CD4-positive, alpha-beta T cell treated with Interleukin-1 beta for 1 hour (primary cell): ENCODE results near the gene TLR9.

ENCODE experiments used
- DNase-seq, 2 donors: peaks; one replicate each; pipeline ENCODE4 v3.0.0-alpha.2; 2020 to 2022

Gene TLR9

DNA sequence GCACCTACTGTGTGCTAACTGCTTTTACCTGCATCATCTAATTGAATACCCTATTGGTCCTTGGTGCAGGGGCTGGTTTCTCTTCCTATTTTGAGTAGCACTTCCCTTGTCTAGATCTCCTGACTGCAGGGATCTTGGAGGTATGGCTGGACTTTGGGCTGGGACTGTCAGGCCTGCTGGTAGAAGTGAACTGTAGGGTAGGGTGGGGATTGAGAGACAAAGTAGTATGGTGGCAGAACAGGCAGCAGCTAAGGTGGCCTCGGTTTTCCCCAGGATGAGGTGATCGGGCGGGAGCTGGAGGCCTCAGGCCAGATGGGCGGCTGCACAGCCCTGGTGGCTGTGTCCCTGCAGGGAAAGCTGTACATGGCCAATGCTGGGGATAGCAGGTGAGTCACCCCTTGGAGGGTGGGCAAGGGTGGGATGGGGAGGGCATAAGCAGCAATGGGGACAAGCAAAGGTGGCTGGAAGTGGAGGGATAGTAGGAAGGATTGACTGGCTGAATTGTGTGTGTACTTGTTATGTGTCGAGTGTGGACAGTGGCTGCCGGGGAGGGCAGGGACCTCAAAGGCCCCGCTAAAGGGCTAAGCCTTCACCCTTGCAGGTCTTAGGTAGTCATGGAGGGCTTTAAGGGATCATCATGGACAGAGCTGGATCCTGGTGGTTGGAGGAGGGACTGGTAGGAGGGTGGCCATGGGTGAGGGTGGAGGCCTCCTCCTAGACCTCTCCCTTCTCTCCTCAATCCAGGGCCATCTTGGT, 22.1 kb upstream of the TLR9 start:
- DNase-seq, result no peak

DNA sequence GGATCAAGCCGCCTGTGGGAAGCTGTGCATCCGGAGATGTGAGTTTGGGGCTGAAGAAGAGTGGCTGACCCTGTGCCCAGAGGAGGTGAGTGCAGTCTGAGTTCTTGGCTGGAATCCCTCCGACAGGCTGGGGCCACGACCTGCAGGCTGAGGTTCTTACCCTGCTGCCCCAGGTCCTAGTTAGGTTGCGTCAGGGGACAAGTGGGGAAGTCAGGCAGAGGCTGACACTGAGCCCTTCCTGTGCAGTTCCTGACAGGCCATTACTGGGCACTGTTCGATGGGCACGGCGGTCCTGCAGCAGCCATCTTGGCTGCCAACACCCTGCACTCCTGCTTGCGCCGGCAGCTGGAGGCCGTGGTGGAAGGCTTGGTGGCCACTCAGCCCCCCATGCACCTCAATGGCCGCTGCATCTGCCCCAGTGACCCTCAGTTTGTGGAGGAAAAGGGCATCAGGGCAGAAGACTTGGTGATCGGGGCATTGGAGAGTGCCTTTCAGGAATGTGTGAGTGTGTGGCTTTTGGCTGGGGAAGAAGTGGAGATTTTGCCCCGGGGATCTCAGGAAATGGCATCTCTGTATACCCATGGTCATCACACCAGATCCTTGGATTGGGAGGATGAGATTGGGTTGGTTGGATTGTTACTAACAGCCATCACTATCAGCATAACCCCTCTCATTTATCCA, 21.4 kb upstream of the TLR9 start:
- peak in 1 of 2 donors; percentile 45 for DNase-seq

DNA sequence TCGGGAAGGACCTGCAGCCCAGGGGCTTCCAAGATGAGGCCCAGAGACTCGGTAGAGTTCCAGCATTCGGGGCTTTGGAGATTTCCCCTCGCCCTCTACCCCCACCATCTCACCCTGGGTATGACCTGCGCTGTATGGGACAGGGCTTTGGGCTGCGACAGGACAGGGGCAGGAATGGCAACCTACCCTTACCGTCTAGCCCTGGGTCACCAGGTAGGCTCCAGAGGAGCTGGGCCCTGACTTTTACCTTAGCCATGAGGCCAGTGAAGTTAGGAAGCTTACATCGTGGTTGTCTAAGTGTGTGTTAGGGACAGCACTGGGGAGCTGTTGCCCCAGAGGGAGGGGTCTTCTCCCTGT, 20.8 kb upstream of the TLR9 start:
- no peak for DNase-seq

DNA sequence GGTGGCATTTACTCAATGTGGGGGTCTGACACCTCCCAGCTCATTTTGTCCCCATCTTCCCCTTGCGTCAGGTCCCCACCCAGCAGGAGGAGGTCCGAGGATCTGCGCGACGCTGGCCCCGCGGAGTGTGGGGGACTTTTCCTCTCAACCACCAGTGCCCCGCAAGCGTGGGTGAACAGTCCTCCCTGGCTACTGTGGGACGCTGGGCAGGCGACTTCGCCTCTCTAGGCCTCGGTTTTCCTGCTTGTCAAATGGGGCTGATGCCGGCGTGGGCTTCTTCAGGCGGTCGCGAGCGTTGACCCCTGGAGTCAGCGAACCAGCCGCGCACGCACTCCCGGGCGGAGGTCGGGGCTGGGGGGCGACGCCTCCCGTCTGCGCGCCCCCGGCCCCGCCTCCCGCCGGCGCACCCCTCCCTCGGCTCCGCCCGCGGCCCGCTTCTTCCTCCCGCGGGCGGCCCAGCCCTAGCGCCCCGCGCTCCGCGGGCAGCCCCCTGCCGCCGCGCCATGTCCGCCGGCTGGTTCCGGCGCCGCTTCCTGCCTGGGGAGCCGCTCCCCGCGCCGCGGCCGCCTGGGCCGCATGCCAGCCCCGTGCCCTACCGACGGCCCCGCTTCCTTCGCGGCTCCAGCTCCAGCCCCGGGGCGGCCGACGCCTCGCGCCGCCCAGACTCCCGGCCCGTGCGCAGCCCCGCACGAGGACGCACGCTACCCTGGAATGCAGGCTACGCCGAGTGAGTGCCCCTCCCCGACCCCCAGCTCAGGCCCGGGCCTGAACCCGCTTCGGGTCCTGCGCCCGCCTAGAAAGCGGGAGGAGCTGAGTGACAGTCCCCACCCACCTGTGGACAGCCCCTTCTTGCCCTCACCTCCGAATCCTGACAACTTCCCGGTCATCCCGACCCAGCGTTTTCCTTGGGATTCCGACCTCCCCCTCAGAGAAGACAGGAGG, 20.1 kb upstream of the TLR9 start, which contains the start of gene PPM1M:
TSS of gene PPM1M (plus strand) at position 438 of the 942 bp plus-strand sequence. CDS start at position 504, 66 bp downstream.
- peak; percentile 72 to 79 for DNase-seq

DNA sequence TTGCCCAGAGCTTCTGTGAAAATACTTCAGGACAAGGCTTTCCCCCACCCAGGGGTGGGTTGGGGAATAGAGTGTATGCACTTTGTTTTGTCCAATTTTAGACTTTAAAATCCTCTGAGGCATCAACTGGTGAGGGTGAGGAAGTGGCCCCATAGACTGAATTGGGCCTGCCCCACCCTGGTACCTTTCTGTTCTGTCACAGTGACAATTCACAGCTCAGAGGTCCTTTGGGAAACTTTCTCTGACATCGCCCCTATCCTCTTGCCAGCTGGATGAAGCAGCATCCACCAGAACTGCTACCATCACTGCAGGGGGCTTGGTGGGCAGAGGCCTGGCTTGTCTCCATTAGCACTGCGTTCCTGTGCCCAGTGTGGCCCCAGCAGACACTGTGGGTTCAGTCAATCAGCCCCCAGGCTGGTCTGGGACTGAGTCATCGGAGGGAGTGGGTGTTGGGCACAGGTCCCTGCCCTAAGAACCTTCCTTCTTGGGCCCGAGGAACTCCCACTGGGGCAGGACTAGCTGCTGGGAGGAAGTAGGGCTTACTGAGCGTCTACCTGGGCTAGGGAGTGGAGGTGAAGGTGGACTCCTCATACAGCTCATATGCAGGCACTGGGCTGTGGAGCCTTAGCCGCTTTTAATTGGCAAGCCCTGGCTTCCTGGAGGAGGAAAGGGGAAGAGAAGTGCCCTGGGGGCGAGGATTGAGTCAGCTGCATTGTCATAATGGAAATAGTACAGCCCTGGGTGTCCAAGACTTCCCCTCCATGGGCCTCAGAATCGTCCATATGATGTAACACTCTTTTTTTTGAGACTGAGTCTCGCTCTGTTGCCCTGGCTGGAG, 18.6 kb upstream of the TLR9 start:
- peak in 1 of 2 donors; percentile 70 for DNase-seq

DNA sequence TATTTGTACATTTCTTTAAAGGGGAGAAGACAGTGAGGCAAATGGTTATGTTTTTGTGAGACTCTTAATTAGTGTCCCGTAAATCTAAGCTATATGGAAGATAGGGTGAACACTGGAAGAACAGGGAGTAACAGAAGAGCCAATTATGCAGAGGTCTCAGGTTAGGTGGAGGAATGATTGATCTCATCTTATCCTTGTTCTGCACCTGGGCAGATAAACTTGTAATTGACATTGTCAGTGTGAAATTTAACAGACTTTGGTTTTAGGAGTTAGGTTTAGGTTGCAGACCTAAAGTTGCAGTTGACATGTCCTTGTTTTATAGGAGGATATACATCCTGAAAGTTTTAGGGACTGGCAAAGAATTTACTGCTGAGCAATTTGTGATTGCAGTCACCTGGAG, 16.6 kb upstream of the TLR9 start:
- no peak for DNase-seq

DNA sequence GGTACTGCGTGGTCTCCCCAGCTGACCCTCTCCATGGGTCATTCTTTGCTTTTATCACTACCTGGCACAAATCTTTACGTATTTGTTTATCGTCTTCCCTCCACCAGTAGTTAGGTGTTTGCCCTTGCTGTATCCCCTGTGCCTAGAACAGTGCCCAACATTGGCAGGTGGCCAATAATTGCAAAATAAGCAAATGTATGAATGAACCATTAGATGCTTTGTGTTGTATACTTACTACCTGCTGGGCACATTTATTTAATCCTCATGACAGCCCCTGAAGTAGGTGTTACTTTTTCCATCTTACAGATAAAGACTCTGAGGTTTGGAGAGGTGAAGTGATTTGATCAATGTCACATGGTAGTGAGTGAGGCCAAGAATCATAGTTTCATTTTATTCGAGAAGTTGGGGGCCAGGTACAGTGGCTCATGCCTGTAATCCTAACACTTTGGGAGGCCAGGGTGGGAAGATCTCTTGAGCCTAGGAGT, 15.5 kb upstream of the TLR9 start:
- DNase-seq, result no peak

DNA sequence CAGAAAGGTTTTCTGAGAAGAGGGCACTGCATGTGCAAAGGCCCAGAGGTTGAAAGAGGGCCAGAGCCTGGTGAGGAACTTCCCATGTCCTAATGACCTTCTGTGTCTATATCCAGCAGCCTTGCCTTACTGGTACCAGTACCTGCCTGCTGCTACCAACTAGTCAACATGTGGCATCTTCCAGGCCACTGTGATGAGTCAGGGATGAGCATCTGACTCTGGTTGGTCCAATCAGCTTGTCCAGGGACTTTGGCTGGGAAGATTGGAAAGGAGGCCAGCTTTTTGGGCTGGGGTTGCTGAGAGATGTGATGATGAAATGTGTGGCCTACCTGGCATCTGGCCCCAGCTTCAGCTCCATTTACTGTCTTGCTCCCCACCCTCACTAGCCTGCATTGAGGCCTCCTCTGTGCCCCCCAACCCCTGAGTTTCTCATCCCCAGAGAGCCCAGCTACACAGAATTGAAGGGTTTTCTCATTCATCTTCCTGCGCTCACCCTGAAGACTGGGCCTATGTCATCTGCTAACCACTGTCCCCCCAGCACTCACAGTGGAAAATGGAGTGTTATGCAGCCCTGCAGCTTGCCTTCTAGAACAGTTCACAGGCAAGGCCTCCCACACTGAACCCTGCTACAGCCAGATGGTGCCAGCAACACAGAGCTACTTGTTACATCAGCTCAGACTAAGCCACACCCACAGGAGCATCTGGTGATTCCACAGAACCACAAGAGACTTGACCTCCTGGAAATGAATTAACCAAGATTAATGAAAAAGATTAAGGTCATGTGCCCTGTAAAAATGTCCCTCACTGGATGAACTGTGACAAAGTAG, 14.8 kb upstream of the TLR9 start:
- DNase-seq, result peak; percentile 58 to 63

DNA sequence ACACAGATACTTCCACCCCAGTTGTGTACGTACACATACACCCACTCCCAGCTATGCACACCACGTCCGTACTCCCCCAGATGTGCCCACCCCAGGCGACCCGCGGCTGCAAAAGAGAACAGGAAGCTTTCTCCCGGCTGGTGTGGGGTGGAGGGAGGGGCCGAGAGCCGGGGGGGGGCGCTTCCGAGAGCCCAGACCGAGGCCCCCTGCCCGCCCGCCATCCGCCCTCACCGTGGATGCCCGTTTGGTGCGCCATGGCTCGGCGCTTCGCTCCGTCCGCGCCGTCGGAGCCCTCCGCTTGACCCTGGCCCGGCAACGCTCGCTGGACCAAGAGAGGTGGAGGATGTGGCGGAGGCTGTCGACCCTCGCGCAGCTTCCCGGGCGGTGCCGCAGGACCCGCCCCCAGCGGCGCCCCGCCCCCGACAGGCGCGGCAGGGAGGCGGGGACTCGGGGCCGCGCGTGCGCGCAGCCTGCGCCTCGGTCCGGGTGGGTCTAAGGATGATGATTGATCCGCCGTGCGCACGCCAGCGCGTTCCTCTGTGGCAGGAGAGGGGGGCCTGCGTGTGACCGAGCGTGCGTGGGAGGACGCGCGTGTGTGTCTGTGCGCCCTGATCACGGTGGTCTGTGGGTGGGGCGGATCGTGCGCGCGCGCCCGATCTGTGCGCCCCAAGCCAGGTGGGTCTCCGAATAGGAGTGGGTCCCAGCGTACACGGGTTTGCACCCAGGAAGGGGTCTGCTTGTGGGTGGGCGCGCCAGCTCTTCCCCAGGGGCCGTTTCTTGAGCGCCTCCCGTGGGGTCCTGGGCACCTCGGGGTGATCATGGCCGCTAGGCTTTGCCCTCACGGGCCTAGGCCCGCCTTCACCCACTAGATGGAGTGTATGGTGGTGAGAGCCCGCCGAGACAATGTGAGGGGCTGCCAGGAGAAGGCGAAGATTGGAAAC, 13.6 kb upstream of the TLR9 start, which contains the start of gene TWF2:
TSS of gene TWF2 (minus strand) at position 398 of the 941 bp plus-strand sequence. CDS start at position 256, 142 bp downstream.
- peak; percentile 87 for DNase-seq

DNA sequence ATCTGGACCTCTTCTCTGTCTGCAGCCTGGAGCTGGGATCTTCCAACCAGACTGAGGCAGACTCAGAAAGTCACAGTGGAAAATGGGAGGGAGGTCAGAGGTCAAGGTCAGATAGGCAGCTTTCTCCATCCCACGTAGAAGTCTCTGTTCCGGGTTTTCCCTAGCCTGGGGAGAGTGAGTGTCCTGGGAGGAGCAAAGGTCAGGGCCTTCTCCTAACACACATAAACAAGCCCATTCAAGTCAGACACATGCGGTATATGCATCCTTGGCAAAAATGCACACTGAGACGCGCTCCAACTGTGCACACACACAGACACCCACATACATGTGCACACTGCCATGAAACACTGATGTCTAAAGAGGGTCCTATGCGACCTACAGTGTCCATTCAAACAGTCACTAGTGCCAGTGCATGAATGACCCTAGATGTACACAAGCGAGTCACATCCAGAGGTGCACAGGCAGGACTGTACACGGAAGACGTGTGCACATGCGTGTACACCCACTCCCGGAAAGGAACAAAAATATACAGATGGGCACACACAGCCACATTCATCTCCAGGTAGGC, 12.8 kb upstream of the TLR9 start:
- no peak for DNase-seq

DNA sequence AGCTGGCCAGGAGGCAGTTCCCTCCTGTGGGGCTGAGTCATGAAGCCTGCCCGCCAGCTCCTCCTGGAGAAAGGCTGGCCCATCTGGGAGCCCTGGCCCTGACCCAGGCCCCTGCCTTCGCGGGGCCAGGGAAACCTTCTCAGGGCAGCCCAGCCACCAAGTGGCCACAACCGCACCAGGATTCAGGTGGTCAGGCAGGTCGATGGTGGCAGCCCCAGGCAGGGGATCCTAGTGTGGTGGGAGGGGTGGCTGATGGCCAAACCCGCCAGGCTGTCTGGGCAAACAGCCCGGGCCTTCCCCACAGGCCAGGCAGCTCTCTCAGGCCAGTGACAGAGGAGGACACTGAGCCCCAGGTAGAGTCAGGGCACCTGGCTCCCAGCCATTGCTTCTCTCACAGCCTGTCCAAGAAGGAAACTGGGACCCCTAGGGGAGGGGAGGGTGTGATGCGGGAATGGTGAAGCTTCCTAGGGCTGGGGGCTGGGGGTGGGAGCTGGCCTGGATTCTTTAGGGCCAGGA, 12.3 kb upstream of the TLR9 start:
- DNase-seq, result peak in 1 of 2 donors; percentile 62

DNA sequence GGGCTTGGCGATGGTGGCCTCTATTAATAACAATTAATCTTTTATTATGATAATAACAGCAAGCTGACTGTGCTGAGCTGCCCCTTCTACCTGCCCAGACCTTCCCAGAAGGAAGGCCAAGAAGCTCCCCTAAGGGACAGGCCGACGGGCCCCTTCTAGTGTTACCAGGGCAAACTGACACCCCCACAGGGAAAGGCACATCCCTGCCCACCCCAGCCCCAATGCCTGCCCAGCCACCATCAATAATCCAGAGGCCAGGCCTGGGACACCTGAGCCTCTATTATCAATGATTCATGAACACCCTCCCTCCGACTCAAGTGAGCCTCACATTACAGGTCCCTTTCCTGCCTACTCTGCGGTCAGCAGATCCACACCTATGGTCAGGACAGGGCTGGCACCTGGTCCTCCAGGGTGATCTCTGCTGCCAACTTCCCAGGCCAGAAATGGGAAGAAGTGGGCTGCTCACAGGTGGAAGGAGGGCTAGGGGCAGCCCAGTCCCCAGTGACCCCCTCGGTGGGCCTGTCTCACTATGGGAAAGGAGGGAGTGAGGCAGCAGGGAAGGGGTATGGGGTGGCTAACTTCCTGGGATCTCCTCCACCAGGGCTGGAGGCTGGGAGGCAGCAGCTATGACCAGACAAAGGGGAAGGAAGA, 11.7 kb upstream of the TLR9 start:
- DNase-seq, result no peak

DNA sequence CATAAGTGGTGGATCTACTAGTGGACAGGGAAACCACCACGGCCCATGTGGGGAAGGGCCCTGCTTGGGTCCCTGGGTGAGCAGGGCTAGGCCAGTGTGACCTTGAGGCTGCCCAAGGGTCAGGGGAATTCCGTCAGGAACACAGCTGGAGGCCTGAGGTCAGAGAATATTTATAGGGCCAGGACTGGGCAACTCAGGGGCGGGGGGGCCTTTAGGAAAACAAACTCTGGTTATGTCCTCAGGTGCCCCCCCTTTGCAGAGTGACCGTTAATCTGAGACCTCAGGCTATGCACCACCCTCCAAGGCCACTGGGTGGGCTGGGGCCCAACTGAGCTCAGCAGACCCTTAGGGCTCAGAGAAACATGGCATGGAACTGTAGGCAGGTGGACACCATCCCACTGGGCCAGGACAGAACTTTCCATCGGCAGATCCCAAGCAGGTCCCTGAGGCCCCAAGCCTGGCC, 11.0 kb upstream of the TLR9 start:
- no peak for DNase-seq

DNA sequence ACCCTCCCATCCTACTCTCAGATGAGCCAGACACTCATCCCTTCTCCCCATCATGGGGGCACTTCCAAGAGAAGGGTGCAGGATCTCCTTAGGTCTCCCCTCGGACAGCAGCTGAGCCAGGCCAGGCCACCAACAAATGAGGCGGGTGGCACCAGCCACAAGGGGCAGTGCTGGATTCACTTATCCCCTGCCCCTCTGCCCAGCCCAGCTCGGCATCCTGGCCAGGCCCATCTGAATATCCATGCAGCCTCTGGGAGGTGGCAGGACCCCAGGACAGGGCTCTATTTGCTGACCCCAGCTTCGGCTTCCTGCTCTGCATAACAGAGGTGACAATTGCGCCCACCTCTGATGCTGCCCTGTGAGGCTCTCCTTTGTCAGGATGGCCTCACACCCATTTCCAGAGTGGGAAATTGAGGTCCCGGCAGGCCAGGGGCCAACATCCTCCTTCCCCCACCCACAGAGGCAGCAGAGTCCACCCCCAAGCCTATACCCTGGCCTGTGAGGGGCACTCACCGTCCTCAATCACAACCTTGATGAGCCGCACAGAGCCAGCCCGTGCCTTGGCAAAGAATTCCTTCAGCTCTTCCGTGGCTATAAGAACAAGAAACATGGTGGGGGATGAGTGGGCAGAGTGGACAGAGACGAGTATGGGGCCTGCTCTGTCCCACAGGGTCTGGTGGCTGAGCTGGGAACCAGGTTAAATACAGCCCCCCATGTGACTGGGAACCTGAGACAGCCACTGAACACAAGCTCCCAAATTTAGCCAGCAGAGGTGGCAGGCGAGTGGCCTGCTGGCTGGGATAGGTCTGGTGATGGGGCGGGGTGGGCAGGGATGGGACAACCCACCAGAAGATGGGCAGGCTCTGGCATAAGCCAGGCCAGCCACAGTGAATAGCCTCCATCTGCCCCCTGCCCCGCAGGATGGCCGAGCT, 9.3 kb upstream of the TLR9 start:
- DNase-seq, result no peak

DNA sequence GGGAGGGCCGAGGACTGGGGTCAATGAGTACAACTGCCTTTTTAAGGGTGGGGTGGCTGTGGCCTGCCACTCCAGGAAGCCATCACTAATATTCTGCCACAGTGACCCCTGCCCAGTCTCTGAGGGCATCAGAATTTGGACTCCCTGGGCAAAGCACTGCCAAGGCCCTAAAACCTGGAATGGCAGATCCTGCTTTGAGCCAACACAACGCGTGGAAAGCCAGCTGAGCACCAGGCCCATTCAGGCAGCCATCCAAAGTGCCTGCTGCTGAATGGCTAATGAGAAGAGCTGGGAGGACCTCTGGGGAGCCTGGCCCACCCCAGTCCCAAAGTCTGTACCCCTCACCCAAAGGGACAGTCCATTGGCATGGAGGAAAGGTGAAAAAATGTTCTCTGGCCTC, 8.5 kb upstream of the TLR9 start:
- DNase-seq, result no peak

DNA sequence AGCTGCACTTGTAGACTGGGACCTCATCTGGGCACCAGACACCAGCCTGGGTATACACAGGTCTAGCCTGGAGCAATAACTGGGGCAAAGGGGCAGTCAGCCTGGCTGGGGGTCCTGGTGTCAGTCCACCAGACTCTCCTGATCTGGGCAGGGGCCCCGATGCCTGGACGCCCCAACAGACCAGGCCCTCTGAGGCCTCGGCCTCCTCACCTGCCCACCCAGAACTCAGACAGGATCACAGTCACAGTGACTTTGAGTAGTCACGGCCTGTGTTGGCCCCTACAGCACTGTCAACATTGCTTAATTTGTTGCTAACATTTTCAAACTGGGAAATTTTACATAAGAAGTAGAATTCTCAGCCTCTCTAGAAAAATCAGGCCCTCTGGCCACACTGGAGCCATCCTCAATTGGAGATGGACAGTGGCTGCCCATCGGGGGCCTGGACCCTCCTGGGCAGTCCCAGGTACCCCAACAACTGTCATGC, 7.7 kb upstream of the TLR9 start:
- no peak for DNase-seq
